Upper lobe of left lung (tissue), 4 donors: ENCODE measurements around the gene RAMP3.

ENCODE experiments used
- EP300 ChIP-seq, 4 donors: sonication (generic); formaldehyde crosslinking; IDR thresholded peaks; one replicate each; pipeline ENCODE4 v1.5.1; 2017; ENCODE audit warnings: antibody characterized with exemption in 4 of 4, control low read depth in 2 of 4
- POLR2A ChIP-seq, 4 donors: fragments of 450-650 bp; IDR thresholded peaks; one replicate each; pipeline ENCODE4 v1.5.1; 2016 to 2017; ENCODE audit warnings: antibody characterized with exemption in 4 of 4, mild to moderate bottlenecking in 2 of 4
- TF ChIP-seq, protein P1 (sequence below), 6 experiments: fragments of 450-650 bp in 4 of 6; fragments of 200-600 bp in 2 of 6; sonication (generic) in 2 of 6; IDR thresholded peaks; one replicate each; pipeline ENCODE4 v1.5.1; 2016 to 2019; ENCODE audit warnings: antibody characterized with exemption in 6 of 6

DNA sequence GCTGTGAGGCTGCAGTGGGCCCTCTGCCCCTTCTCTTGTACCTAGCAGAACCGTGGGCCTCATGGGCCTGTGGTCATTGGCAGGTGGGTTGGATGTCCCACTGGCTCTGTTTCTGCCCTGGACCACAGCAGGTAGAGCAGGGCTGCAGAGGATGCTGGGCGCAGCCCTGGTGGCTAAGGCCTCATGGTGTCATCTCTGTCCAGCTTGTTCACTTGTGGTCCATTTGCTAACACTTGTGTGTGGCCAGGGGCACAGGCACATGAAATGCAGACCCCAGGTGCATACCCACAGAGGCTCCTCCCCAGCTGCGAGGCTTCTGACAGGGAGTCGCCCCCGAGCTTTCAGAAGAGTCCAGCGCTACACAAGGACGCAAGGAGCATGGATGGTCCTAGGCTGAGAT lies 23.7 kb upstream of the RAMP3 start:
- no peak for TF ChIP-seq POLR2A (IDR thresholded peaks at IDR 0.05)
- TF ChIP-seq, protein P1, sequence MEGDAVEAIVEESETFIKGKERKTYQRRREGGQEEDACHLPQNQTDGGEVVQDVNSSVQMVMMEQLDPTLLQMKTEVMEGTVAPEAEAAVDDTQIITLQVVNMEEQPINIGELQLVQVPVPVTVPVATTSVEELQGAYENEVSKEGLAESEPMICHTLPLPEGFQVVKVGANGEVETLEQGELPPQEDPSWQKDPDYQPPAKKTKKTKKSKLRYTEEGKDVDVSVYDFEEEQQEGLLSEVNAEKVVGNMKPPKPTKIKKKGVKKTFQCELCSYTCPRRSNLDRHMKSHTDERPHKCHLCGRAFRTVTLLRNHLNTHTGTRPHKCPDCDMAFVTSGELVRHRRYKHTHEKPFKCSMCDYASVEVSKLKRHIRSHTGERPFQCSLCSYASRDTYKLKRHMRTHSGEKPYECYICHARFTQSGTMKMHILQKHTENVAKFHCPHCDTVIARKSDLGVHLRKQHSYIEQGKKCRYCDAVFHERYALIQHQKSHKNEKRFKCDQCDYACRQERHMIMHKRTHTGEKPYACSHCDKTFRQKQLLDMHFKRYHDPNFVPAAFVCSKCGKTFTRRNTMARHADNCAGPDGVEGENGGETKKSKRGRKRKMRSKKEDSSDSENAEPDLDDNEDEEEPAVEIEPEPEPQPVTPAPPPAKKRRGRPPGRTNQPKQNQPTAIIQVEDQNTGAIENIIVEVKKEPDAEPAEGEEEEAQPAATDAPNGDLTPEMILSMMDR (IDR thresholded peaks at IDR 0.05): no peak
- TF ChIP-seq EP300 (IDR thresholded peaks at IDR 0.05): no peak
